Measurements from ENCODE around the gene SNRNP40.
"Not testable (repeated sequence)": the region's sequence is repeated elsewhere in the genome, so short reads cannot be mapped to it uniquely, and the experiment has no call there.

Gene SNRNP40

GRCh38 chr1:31302709-31303441 lies 6.3 kb upstream of the SNRNP40 start:
- TF ChIP-seq POLR2A (IDR thresholded peaks at IDR 0.05; ENCODE audit: low read depth, low read length), result no peak
- FAIRE-seq, result no peak
- no peak for DNase-seq (ENCODE audit: insufficient read length, low spot score)

- FAIRE-seq (no peak), DNase-seq (ENCODE audit: insufficient read length, low spot score) (no peak)
- TF ChIP-seq POLR2A (IDR thresholded peaks at IDR 0.05; ENCODE audit: low read depth, low read length), result no peak
Measured at GRCh38 chr1:31300193-31300592, 3.6 kb upstream of the SNRNP40 start.

GRCh38 chr1:31299365-31299764 lies 2.8 kb upstream of the SNRNP40 start:
- FAIRE-seq (no peak), DNase-seq (ENCODE audit: insufficient read length, low spot score) (no peak)
- no peak for TF ChIP-seq POLR2A (IDR thresholded peaks at IDR 0.05; ENCODE audit: low read depth, low read length)

GRCh38 chr1:31297277-31298247 lies 974 bp upstream of the SNRNP40 start:
- FAIRE-seq, result no peak
- TF ChIP-seq POLR2A (IDR thresholded peaks at IDR 0.05; ENCODE audit: low read depth, low read length), result no peak
- no peak for DNase-seq (ENCODE audit: insufficient read length, low spot score)

- FAIRE-seq, result no peak
- no peak for DNase-seq (ENCODE audit: insufficient read length, low spot score)
- no peak for TF ChIP-seq POLR2A (IDR thresholded peaks at IDR 0.05; ENCODE audit: low read depth, low read length)
Measured at GRCh38 chr1:31295874-31296485, 608 bp downstream of the SNRNP40 start.

GRCh38 chr1:31289021-31289420 lies 7.6 kb downstream of the SNRNP40 start:
- no peak for TF ChIP-seq POLR2A (IDR thresholded peaks at IDR 0.05; ENCODE audit: low read depth, low read length)
- no peak for FAIRE-seq
- no peak for DNase-seq (ENCODE audit: insufficient read length, low spot score)

- not testable (repeated sequence) for DNase-seq (ENCODE audit: insufficient read length, low spot score); FAIRE-seq
Measured at GRCh38 chr1:31287791-31288190, 8.8 kb downstream of the SNRNP40 start.

- DNase-seq (ENCODE audit: insufficient read length, low spot score); FAIRE-seq: not testable (repeated sequence)
Measured at GRCh38 chr1:31282426-31282825, 14.2 kb downstream of the SNRNP40 start.

GRCh38 chr1:31273619-31274018 lies 23.0 kb downstream of the SNRNP40 start:
- no peak for TF ChIP-seq POLR2A (IDR thresholded peaks at IDR 0.05; ENCODE audit: low read depth, low read length)
- FAIRE-seq, result no peak
- no peak for DNase-seq (ENCODE audit: insufficient read length, low spot score)

- FAIRE-seq, result no peak
Measured at GRCh38 chr1:31272369-31272768, 24.2 kb downstream of the SNRNP40 start.

GRCh38 chr1:31266547-31266946 lies 30.0 kb downstream of the SNRNP40 start:
- TF ChIP-seq POLR2A (IDR thresholded peaks at IDR 0.05; ENCODE audit: low read depth, low read length), result no peak
- FAIRE-seq (no peak), DNase-seq (ENCODE audit: insufficient read length, low spot score) (no peak)

More at GRCh38 chr1:31272369-31272768, 24.2 kb downstream of the SNRNP40 start:
- no peak for DNase-seq (ENCODE audit: insufficient read length, low spot score)
- no peak for TF ChIP-seq POLR2A (IDR thresholded peaks at IDR 0.05; ENCODE audit: low read depth, low read length)

GRCh38 chr1:31264790-31265386 lies 31.7 kb downstream of the SNRNP40 start:
- no peak for TF ChIP-seq POLR2A (IDR thresholded peaks at IDR 0.05; ENCODE audit: low read depth, low read length)
- no peak for FAIRE-seq
- DNase-seq (ENCODE audit: insufficient read length, low spot score), result no peak

GRCh38 chr1:31263408-31263807 lies 33.2 kb downstream of the SNRNP40 start:
- FAIRE-seq (peak; percentile 27), DNase-seq (ENCODE audit: insufficient read length, low spot score) (no peak)
- no peak for TF ChIP-seq POLR2A (IDR thresholded peaks at IDR 0.05; ENCODE audit: low read depth, low read length)

GRCh38 chr1:31262393-31262792 lies 34.2 kb downstream of the SNRNP40 start:
- not testable (repeated sequence) for DNase-seq (ENCODE audit: insufficient read length, low spot score); FAIRE-seq

Data from H54 (cell line).